K562 (cell line): ENCODE measurements around the gene MRNIP.

Experiments used
- ATF4 ChIP-seq: fragments of 450-650 bp; formaldehyde crosslinking; IDR thresholded peaks from 2 replicates; pipeline ENCODE4 v1.4.0; 2022; ENCODE audit warnings: mild to moderate bottlenecking, moderate library complexity
- CHD2 ChIP-seq: IDR thresholded peaks from 2 replicates; pipeline ENCODE4 v1.6.1; 2011; ENCODE audit warnings: low read depth, low read length
- CTCF ChIP-seq, 3 experiments: IDR thresholded peaks in 2 of 3; conservative IDR thresholded peaks in 1 of 3; 2 replicates each; pipeline ENCODE4 v1.5.1; 2011 to 2012; ENCODE audit warnings: low read length in 3 of 3, mild to moderate bottlenecking in 3 of 3, control low read depth in 2 of 3, improper control_type of control experiment in 1 of 3, inconsistent platforms in 1 of 3, low read depth in 1 of 3, mixed read lengths in 1 of 3, moderate library complexity in 1 of 3; ENCODE audit not compliant: insufficient read depth in 2 of 3
- EP300 ChIP-seq: IDR thresholded peaks from 2 replicates; pipeline ENCODE4 v1.6.1; 2012; ENCODE audit warnings: low read length, improper control_type of control experiment
- FOXA1 ChIP-seq: fragments of 450-650 bp; IDR thresholded peaks from 2 replicates; pipeline ENCODE4 v1.6.1; 2016; ENCODE audit warnings: mild to moderate bottlenecking, borderline replicate concordance
- MYC ChIP-seq, 2 experiments: fragments of 250-450 bp in 1 of 2; sonication (Bioruptor Pico) in 1 of 2; IDR thresholded peaks; 2 replicates each; pipeline versions ENCODE4 v1.5.1 to v1.6.1; 2012 to 2021; ENCODE audit warnings: low read depth in 2 of 2, borderline replicate concordance in 1 of 2, improper control_type of control experiment in 1 of 2, low read length in 1 of 2, mild to moderate bottlenecking in 1 of 2, moderate library complexity in 1 of 2
- NBN ChIP-seq: fragments of 450-650 bp; IDR thresholded peaks from 2 replicates; pipeline ENCODE4 v1.6.1; 2016; ENCODE audit warnings: low read depth, mild to moderate bottlenecking
- NR1H2 ChIP-seq: sonication (generic); formaldehyde crosslinking; IDR thresholded peaks from 2 replicates; pipeline ENCODE4 v1.4.0; 2020; ENCODE audit warnings: mild to moderate bottlenecking, missing genetic modification reagents
- NR2C2 ChIP-seq, 2 experiments: fragments of 200-800 bp in 1 of 2; sonication (Bioruptor generic) in 1 of 2; sonication (generic) in 1 of 2; formaldehyde crosslinking in 1 of 2; IDR thresholded peaks; 2 replicates each; pipeline versions ENCODE4 v1.6.1 to v1.8.0; 2016 to 2022; ENCODE audit warnings: mild to moderate bottlenecking in 1 of 2, missing compliant biosample characterization in 1 of 2, missing genetic modification characterization in 1 of 2, missing genetic modification reagents in 1 of 2
- OTX1 ChIP-seq: fragments of 450-650 bp; formaldehyde crosslinking; IDR thresholded peaks from 2 replicates; pipeline ENCODE4 v1.4.0; 2022; ENCODE audit warnings: mild to moderate bottlenecking
- PHB ChIP-seq: fragments of 250-450 bp; sonication (Bioruptor Pico); IDR thresholded peaks from 2 replicates; pipeline ENCODE4 v1.5.0; 2021
- SPI1 ChIP-seq: IDR thresholded peaks from 2 replicates; pipeline ENCODE4 v1.6.1; 2011; ENCODE audit warnings: low read depth, low read length, control low read depth, borderline replicate concordance
- ZNF175 ChIP-seq: fragments of 200-800 bp; sonication (Bioruptor generic); IDR thresholded peaks from 2 replicates; pipeline ENCODE4 v1.6.1; 2016; ENCODE audit warnings: low read depth, mild to moderate bottlenecking, missing genetic modification characterization, missing compliant biosample characterization
- ZNF3 ChIP-seq: fragments of 250-450 bp; sonication (Bioruptor Pico); IDR thresholded peaks from 2 replicates; pipeline ENCODE4 v1.5.0; 2021; ENCODE audit warnings: mild to moderate bottlenecking, moderate library complexity

- TF ChIP-seq NR1H2 (CRISPR knock-in tag) (no peak), NR2C2 (CRISPR knock-in tag; IDR thresholded peaks at IDR 0.05) (no peak), NR2C2 (tag; IDR thresholded peaks at IDR 0.05) (no peak), CHD2 (no peak), CTCF (IDR thresholded peaks at IDR 0.05 in 2 of 3, conservative IDR thresholded peaks at IDR 0.05 in 1 of 3; ENCODE audit: insufficient read depth in 2 of 3, low read depth in 1 of 3, low read length in 3 of 3) (no peak), NBN (no peak), MYC (IDR thresholded peaks at IDR 0.05; ENCODE audit: low read depth, low read length) (no peak), MYC (CRISPR knock-in tag; IDR thresholded peaks at IDR 0.05; ENCODE audit: borderline replicate concordance, low read depth) (no peak), EP300 (no peak), SPI1 (no peak), FOXA1 (no peak), PHB (CRISPR knock-in tag) (no peak), OTX1 (CRISPR knock-in tag) (no peak), ZNF175 (CRISPR knock-in tag) (no peak), ATF4 (no peak), ZNF3 (CRISPR knock-in tag) (no peak)
Measured at GRCh38 chr5:179901462-179901861, 42.8 kb upstream of the MRNIP start.
